ENCODE data around the gene CNR2.
"Not testable (repeated sequence)": the region's sequence is repeated elsewhere in the genome, so short reads cannot be mapped to it uniquely, and the experiment has no call there.

CNR2 gene

GRCh38 chr1:23913212-23913880 lies at the start of gene CNR2:
TSS of gene CNR2 (minus strand) at chr1:23913362. CDS start at chr1:23875617, 37,745 bp downstream.
- no peak for DNase-seq

- no peak for DNase-seq
Observed at GRCh38 chr1:23960291-23961020, 47.3 kb upstream of the CNR2 start.

GRCh38 chr1:23959461-23960290 lies 46.5 kb upstream of the CNR2 start, which contains the start of gene PNRC2:
TSS of gene PNRC2 (plus strand) at chr1:23959828. CDS start at chr1:23961458, 1,630 bp downstream.
- peak; percentile 97 for DNase-seq

GRCh38 chr1:23958810-23959460 lies 45.8 kb upstream of the CNR2 start:
- peak; percentile 97 for DNase-seq

GRCh38 chr1:23958040-23958809 lies 45.1 kb upstream of the CNR2 start:
- not testable (repeated sequence) for DNase-seq

- DNase-seq, result peak; percentile 24
Observed at GRCh38 chr1:23957096-23957495, 43.9 kb upstream of the CNR2 start.

GRCh38 chr1:23953020-23953419 lies 39.9 kb upstream of the CNR2 start:
- DNase-seq, result no peak

- no peak for DNase-seq
Observed at GRCh38 chr1:23947366-23947765, 34.2 kb upstream of the CNR2 start.

GRCh38 chr1:23936481-23937176 lies 23.5 kb upstream of the CNR2 start:
- no peak for DNase-seq

- DNase-seq, result no peak
Observed at GRCh38 chr1:23931491-23931880, 18.3 kb upstream of the CNR2 start.

- DNase-seq, result no peak
Observed at GRCh38 chr1:23930861-23931490, 17.8 kb upstream of the CNR2 start.

- no peak for DNase-seq
Observed at GRCh38 chr1:23930270-23930669, 17.1 kb upstream of the CNR2 start.

- DNase-seq, result no peak
Observed at GRCh38 chr1:23928789-23929188, 15.6 kb upstream of the CNR2 start.

- no peak for DNase-seq
Observed at GRCh38 chr1:23927097-23927496, 13.9 kb upstream of the CNR2 start.

GRCh38 chr1:23925279-23925678 lies 12.1 kb upstream of the CNR2 start:
- no peak for DNase-seq

- no peak for DNase-seq
Observed at GRCh38 chr1:23924601-23925000, 11.4 kb upstream of the CNR2 start.

- no peak for DNase-seq
Observed at GRCh38 chr1:23923592-23924499, 10.7 kb upstream of the CNR2 start.

- no peak for DNase-seq
Observed at GRCh38 chr1:23922321-23922943, 9.3 kb upstream of the CNR2 start.
